OCI-LY1 (cell line): ENCODE measurements around the gene SPATA16.

ENCODE experiments used
- EZH2 ChIP-seq: fragments of 200-600 bp; sonication (generic), shearing (Covaris generic); IDR thresholded peaks from 2 replicates; pipeline ENCODE4 v1.8.0; 2017; ENCODE audit warnings: borderline replicate concordance, mixed run types, mild to moderate bottlenecking, antibody characterized with exemption, low read length, moderate library complexity, mixed read lengths
- TF ChIP-seq, protein P1 (sequence below): fragments of 200-600 bp; sonication (generic), shearing (Covaris generic); IDR thresholded peaks from 2 replicates; pipeline ENCODE4 v1.5.1; 2017; ENCODE audit warnings: mild to moderate bottlenecking, antibody characterized with exemption, low read length, moderate library complexity, mixed read lengths

DNA sequence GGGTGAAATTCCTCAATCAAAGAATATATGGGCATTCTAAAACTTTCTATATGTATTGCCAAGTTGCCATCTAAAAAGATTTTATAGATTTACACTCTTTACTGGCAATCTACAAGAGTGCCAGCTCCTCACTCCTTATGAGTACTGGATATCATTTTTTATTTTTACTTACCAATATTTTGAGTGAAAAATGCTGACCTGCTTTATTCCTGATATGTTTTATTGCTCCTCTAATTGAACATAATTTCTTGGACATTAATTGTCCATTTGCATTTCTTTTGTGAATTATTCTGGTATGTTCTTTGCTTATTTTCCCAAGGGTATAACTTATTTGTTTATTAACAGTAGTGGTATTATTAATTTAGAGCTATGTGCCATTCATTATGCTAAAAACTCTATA lies 293.7 kb downstream of the SPATA16 start:
- TF ChIP-seq, protein P1, sequence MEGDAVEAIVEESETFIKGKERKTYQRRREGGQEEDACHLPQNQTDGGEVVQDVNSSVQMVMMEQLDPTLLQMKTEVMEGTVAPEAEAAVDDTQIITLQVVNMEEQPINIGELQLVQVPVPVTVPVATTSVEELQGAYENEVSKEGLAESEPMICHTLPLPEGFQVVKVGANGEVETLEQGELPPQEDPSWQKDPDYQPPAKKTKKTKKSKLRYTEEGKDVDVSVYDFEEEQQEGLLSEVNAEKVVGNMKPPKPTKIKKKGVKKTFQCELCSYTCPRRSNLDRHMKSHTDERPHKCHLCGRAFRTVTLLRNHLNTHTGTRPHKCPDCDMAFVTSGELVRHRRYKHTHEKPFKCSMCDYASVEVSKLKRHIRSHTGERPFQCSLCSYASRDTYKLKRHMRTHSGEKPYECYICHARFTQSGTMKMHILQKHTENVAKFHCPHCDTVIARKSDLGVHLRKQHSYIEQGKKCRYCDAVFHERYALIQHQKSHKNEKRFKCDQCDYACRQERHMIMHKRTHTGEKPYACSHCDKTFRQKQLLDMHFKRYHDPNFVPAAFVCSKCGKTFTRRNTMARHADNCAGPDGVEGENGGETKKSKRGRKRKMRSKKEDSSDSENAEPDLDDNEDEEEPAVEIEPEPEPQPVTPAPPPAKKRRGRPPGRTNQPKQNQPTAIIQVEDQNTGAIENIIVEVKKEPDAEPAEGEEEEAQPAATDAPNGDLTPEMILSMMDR = no peak
- no peak for TF ChIP-seq EZH2
